HEK293T (cell line): ENCODE results near the gene SFTA2.
A peak's percentile ranks its signal among the peaks of the same experiment; 100 is the strongest.

Experiments
- CTCF ChIA-PET: fragments of 350-600 bp; formaldehyde crosslinking; extraction: SDS; loops from one replicate; lab custom pipeline; 2021; ENCODE audit warnings: antibody characterized with exemption, inconsistent platforms; lab: Yijun Ruan, JAX
- POLR2A ChIA-PET: fragments of 350-600 bp; formaldehyde crosslinking; extraction: SDS; loops from one replicate; lab custom pipeline; 2020; ENCODE audit warnings: antibody characterized with exemption, inconsistent platforms; lab: Yijun Ruan, JAX
- DNase-seq: peaks from one replicate; pipeline ENCODE4 v3.0.0; 2012; ENCODE audit warnings: mixed read lengths; ENCODE audit errors: extremely low spot score
- ARNT ChIP-seq: fragments of 450-650 bp; IDR thresholded peaks from 2 replicates; pipeline ENCODE4 v1.6.1; 2017; ENCODE audit warnings: mild to moderate bottlenecking
- BHLHE40 ChIP-seq: fragments of 450-650 bp; IDR thresholded peaks from 2 replicates; pipeline ENCODE4 v1.6.1; 2016; ENCODE audit warnings: mild to moderate bottlenecking, moderate library complexity, borderline replicate concordance
- CTBP1 ChIP-seq: fragments of 450-650 bp; IDR thresholded peaks from 2 replicates; pipeline ENCODE4 v1.6.1; 2016; ENCODE audit warnings: borderline replicate concordance
- ELF4 ChIP-seq: fragments of 450-650 bp; IDR thresholded peaks from 2 replicates; pipeline ENCODE4 v1.6.1; 2017; ENCODE audit warnings: antibody characterized with exemption
- FOXA1 ChIP-seq: fragments of 450-650 bp; IDR thresholded peaks from 2 replicates; pipeline ENCODE4 v1.6.1; 2016; ENCODE audit warnings: mild to moderate bottlenecking
- FOXK2 ChIP-seq: fragments of 450-650 bp; IDR thresholded peaks from 2 replicates; pipeline ENCODE4 v1.6.1; 2016; ENCODE audit warnings: mild to moderate bottlenecking
- FOXM1 ChIP-seq: fragments of 450-650 bp; IDR thresholded peaks from 2 replicates; pipeline ENCODE4 v1.6.1; 2017; ENCODE audit warnings: mild to moderate bottlenecking, borderline replicate concordance
- HDGF ChIP-seq: fragments of 450-650 bp; IDR thresholded peaks from 2 replicates; pipeline ENCODE4 v1.6.1; 2017; ENCODE audit warnings: antibody characterized with exemption, borderline replicate concordance
- L3MBTL2 ChIP-seq: fragments of 450-650 bp; conservative IDR thresholded peaks from 2 replicates; pipeline ENCODE4 v1.6.1; 2016; ENCODE audit warnings: mild to moderate bottlenecking
- LEF1 ChIP-seq: fragments of 450-650 bp; IDR thresholded peaks from 2 replicates; pipeline ENCODE4 v1.6.1; 2017; ENCODE audit warnings: mild to moderate bottlenecking, borderline replicate concordance
- NFRKB ChIP-seq: fragments of 450-650 bp; IDR thresholded peaks from 2 replicates; pipeline ENCODE4 v1.6.1; 2016; ENCODE audit warnings: mild to moderate bottlenecking, moderate library complexity
- SP1 ChIP-seq: fragments of 450-650 bp; IDR thresholded peaks from 2 replicates; pipeline ENCODE4 v1.6.1; 2017
- SUZ12 ChIP-seq: fragments of 450-650 bp; IDR thresholded peaks from 2 replicates; pipeline ENCODE4 v1.6.1; 2016; ENCODE audit warnings: mild to moderate bottlenecking
- TARDBP ChIP-seq: fragments of 450-650 bp; IDR thresholded peaks from 2 replicates; pipeline ENCODE4 v1.6.1; 2016
- ZNF384 ChIP-seq: fragments of 450-650 bp; IDR thresholded peaks from 2 replicates; pipeline ENCODE4 v1.6.1; 2016
- TF ChIP-seq, protein P1 (sequence below): fragments of 450-650 bp; IDR thresholded peaks from 2 replicates; pipeline ENCODE4 v1.6.1; 2016

The SFTA2 gene

DNA sequence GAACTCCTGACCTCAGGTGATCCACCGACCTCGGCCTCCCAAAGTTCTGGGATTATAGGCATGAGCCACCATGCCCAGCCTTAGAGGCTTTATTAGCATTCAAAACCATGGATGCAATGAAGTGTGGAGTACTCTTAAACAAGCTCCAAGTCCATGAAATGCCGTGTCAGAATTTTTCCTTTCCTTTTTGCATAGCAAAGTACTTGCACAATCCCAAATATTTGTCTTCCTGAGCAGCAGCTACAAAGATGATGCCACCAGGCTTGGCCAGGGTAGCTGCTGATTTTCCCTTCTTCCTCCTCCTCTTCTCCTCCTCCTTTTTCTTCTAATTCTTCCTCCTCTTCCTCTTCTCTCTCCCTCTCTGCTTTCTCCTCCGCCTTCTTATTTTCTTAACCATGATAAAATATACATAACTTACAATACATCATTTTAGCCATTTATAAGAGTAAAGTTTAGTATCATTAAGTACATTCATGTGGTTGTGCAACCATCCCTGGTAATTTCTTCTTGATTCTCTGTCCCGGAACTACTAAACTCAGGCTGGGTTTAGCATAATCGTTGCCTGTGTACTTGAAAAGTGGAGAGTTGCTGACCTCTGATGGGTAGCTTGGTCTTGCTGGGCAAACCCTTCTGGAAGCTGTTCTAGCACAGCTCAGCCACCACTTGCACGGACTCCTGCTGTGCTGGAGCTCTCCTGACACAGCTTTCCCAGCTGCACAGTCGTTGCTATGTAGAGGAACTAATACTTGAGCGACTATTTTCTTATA, 29.1 kb upstream of the SFTA2 start:
- TF ChIP-seq CTBP1 (no peak), ELF4 (no peak), ARNT (no peak), SP1 (no peak), L3MBTL2 (no peak), TARDBP (no peak)
- ChIA-PET POLR2A (interaction anchor here (1.0 to 1.5 kb wide), 3 partner anchors 21 to 47 kb away, joined by 3 to 4 read pairs (median 3); partner anchors contain the start of gene VARS2), CTCF (interaction anchor here (0.6 kb wide), 1 partner anchor 126 kb away, joined by 3 read pairs; no protein-coding TSS in a partner anchor)
- peak; percentile 21 for DNase-seq

DNA sequence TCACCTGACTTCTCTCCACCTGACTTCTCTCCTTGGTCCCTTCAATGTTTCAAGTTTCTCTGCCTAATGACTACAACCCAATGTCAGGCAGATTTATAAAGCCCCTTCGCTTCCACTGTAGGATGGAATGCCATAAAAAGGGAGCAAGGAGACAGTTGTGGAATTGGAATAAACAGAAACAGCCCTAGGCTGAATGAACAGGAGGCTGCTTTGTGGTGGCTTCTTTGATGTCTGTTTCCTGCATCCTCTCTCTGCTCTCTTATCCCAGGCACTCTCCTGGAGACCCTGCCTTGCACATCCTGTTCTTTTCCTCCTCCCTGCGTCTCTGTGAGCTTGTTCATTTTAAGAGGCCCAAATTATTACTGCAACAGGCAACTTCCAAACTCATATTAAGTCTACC, 25.7 kb upstream of the SFTA2 start:
- CTCF ChIA-PET = no interaction called here

DNA sequence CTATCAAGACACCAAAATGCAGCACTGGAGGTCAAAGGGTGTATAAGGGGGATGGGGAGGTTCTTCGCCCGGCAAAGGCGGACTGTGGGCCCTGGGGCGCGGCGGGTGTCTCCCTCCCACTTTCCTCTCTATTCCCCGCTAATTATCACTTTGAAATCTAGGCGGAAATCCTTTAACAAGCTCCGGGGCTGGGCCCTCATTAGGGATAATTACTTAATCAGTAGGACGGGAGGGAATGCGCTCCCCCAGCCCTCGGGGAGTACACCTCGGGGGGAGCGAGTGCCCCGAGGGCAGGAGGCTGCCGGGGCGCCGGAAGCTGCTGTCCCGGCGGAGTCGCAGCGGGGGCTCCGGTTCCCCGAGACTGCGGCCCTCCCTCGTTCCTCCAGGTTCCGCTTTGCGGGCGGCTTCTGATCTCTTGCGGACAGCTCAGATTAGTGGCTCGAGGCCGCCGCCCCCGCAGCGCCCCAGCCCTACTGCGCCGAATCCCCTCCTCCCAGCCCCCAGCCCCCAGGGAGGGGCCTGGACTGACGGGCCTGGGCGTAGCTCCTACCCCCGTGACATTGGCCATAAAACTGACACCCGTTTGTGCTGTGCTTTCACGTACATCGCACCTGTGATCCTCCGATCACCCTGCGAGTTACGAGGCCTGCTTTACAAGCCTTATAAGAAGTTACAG, 23.5 kb upstream of the SFTA2 start:
- POLR2A ChIA-PET = interaction anchor here (0.6 to 1.2 kb wide), 8 partner anchors 12 to 117 kb away, joined by 3 to 8 read pairs (median 4); partner anchors contain the start of gene DDR1
- CTCF ChIA-PET = interaction anchor here (0.6 to 1.1 kb wide), 2 partner anchors 132 to 258 kb away, joined by 3 to 7 read pairs; no protein-coding TSS in a partner anchor
- TF ChIP-seq, protein P1, sequence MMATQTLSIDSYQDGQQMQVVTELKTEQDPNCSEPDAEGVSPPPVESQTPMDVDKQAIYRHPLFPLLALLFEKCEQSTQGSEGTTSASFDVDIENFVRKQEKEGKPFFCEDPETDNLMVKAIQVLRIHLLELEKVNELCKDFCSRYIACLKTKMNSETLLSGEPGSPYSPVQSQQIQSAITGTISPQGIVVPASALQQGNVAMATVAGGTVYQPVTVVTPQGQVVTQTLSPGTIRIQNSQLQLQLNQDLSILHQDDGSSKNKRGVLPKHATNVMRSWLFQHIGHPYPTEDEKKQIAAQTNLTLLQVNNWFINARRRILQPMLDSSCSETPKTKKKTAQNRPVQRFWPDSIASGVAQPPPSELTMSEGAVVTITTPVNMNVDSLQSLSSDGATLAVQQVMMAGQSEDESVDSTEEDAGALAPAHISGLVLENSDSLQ = peak; percentile 50; the same call in 1 of the 2 replicates
- TF ChIP-seq FOXA1 = no peak
- TF ChIP-seq ARNT = no peak
- no peak for TF ChIP-seq TARDBP
- TF ChIP-seq FOXM1 = peak; percentile 52; the same call in 1 of the 2 replicates
- TF ChIP-seq SUZ12 = no peak
- peak; percentile 60; the same call in 1 of the 2 replicates for TF ChIP-seq L3MBTL2
- no peak for TF ChIP-seq ELF4
- TF ChIP-seq NFRKB = no peak
- TF ChIP-seq HDGF = no peak
- TF ChIP-seq BHLHE40 = no peak
- TF ChIP-seq FOXK2 = no peak
- no peak for TF ChIP-seq ZNF384
- TF ChIP-seq CTBP1 = no peak
- TF ChIP-seq SP1 = no peak
- no peak for TF ChIP-seq LEF1
- DNase-seq = peak; percentile 63

More for the DNA sequence above, 25.7 kb upstream of the SFTA2 start:
- TF ChIP-seq, protein P1 = no peak
- TF ChIP-seq NFRKB (no peak), FOXM1 (no peak), L3MBTL2 (no peak), SP1 (no peak), TARDBP (no peak), FOXK2 (no peak), BHLHE40 (no peak), LEF1 (no peak), CTBP1 (no peak), FOXA1 (no peak), ZNF384 (no peak), ARNT (no peak), ELF4 (no peak), SUZ12 (no peak), HDGF (no peak)
- POLR2A ChIA-PET = no interaction called here
- no peak for DNase-seq

- no peak for DNase-seq
- ChIA-PET POLR2A (interaction anchor here (1.0 to 1.1 kb wide), 3 partner anchors 28 to 118 kb away, joined by 3 to 8 read pairs (median 5); no protein-coding TSS in a partner anchor), CTCF (no interaction called here)
- no peak for TF ChIP-seq CTBP1
- TF ChIP-seq ARNT = no peak
Observed at GRCh38 chr6:30954631-30955366, 22.8 kb upstream of the SFTA2 start.

GRCh38 chr6:30951907-30952469, 20.0 kb upstream of the SFTA2 start:
- CTCF ChIA-PET = no interaction called here
- POLR2A ChIA-PET = no interaction called here
- no peak for TF ChIP-seq LEF1
- TF ChIP-seq SUZ12 = no peak
- TF ChIP-seq BHLHE40 = no peak
- TF ChIP-seq TARDBP = no peak
- TF ChIP-seq ARNT = no peak
- no peak for TF ChIP-seq L3MBTL2
- TF ChIP-seq ZNF384 = no peak
- TF ChIP-seq CTBP1 = no peak
- no peak for TF ChIP-seq ELF4
- no peak for TF ChIP-seq FOXM1
- TF ChIP-seq FOXK2 = no peak
- TF ChIP-seq NFRKB = no peak
- no peak for TF ChIP-seq HDGF
- DNase-seq = no peak
